ENCODE results near the gene P4HA1.

P4HA1 gene

DNA sequence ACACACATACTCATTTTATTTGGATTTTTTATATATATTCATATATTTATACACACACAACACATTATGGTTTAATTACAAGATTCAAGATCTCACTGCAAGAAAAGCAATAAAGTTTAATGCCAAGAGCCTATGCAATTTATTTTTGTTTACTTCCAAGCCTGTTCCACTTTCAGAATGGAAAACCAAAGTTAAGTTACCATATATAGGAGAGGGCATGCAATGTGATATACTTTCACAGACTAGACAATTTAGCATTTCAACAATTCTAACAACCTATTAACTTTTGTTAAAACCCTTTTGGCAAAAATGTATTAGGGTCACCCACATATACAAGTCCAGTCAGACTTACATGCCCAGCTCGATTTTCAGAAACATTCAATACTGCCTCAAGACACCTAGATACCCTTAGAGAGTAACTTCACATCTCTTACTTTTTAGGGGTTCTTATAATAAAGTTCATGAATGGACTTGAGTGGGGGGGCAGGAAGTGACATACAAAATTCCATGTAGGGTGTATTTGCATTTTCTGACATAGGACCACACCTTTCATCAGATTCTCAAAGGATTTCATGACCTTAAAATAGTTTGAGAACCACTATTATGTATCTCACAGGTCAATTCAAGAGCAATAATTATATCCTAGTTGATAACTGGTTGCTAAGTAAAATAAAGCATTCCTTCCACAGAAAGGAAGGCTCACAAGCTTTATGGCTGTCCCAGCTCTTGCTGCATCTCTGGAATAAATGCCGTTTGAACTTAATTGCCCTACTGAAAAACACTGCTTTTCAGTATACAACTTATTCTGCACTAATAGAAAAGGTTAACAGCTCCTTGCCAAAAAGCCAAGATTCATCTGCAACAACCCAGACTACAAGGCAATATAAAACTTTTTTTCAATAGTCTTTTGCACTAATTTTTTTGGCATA is 2.5 kb downstream of the P4HA1 start:
- no peak for DNase-seq

DNA sequence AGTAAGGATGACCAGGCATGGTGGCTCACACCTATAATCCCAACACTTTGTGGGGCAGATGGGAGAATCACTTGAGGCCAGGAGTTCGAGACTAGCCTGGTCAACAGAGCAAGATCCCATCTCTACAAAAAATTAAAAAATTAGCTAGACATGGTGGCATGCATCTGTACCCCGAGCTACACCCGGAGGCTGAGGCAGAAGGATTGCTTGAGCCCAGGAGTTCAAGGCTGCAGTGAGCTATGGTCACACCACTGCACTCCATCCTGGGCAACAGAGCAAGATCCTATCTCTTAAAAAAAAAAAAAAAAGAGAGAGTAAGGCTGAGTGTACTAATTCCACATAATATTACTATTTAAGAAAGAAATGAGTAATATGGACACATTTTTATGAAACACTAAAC is 3.8 kb downstream of the P4HA1 start:
- DNase-seq, result no peak

DNA sequence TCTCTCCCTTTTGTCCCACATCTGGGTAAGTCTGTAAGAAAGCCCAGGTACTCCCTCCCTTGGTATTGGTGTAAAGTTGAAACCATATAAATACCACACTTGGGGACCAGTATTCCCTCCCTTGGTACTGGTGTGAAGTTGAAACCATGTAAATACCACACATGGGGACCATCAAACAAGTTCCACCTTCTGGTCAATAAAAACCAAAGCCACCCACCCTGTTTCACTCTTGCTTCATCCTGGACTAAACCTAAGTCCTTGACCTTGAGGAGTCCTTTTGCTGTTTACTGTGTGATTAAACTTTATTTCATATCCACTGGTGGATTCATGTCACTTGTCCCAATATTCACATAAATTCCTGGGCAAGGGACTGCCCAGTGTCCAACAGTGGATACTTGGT is 8.4 kb downstream of the P4HA1 start:
- DNase-seq, result no peak

DNA sequence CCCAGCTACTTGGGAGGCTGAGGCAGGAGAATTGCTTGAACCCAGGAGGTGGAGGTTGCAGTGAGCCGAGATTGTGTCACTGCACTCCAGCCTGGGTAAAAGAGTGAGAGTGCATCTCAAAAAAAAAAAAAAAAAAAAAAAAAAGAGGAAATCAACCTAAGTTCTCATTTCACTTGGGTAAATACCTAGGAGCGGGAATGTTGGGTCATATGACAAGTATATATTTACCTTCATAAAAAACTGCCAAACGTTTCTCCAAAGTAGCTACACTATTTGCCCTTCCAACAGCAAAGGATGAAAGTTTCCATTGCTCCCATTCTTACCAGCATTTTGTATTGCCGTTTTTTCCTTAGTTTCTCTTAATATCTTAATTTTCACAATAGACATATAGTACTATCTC is 9.8 kb downstream of the P4HA1 start:
- no peak for DNase-seq

DNA sequence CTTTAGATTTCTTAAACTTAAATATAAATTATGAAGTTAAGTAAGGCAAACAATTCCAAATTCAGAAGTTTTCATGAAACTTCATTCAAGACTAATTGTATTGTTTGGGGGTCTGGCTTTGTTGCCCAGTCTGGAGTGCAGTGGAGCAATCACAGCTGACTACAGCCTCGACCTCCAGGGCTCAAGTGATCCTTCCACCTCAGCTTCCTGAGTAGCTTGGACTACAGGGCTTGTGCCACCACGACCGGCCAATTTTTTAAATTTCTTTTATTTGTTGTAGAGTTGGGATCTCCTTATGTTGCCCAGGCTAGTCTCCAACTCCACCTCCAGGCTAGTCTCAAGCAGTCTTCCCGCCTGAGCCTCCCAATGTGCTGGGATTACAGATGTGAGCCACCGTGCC is 12.5 kb downstream of the P4HA1 start:
- DNase-seq, result no peak

DNA sequence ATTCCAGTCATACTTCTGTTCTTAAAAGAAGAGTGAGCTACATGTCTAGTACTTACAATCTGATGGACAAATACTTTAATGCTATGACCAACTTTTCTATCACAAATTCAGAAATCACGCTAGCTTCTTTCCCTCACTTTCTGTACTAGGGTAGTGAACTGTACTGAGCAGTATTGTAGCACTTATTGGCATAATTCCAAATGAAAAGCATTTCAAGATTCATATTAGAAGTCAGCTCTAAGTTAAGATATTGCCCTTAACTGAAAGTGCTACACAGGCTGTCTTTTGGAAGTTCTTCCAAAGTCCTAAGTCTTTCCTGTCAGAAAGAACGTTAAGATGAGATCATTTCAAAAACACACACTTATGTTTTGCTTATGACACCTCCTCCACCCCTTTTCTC is 13.4 kb downstream of the P4HA1 start:
- no peak for DNase-seq

DNA sequence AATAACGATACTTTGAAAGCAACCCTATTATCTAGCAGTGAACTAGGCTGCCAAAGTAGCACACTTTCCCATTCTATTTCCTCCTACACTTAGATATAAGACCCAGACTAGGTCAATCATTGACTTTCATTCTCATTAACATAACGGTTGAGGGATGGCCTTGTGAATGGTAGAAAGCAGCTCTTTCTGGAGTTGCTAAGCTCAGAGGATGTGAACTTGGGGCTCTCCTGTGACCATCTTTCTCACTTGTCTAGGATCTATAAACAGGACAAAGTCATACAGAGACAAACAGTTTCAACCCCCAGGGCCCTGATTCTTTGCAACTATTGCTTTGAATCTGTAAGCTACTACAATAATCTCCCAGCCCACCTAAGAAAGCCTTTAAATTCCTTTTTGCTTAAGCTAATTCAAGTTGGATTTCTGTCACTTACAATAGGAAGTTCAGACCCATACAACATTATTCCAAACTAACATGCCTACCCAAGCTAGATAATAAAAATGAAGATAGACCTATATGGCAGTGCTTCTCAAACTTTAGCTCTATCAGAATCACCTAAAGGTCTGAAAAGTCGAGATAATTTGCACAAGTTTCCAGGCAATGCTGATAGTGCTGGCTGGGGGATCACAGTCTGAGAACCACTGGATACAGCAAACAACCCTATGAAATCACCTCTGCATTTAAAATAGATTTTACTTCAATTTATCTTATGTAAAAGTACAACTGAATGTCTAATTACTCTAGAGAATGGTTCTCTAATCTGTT is 16.7 kb downstream of the P4HA1 start:
- no peak for DNase-seq

DNA sequence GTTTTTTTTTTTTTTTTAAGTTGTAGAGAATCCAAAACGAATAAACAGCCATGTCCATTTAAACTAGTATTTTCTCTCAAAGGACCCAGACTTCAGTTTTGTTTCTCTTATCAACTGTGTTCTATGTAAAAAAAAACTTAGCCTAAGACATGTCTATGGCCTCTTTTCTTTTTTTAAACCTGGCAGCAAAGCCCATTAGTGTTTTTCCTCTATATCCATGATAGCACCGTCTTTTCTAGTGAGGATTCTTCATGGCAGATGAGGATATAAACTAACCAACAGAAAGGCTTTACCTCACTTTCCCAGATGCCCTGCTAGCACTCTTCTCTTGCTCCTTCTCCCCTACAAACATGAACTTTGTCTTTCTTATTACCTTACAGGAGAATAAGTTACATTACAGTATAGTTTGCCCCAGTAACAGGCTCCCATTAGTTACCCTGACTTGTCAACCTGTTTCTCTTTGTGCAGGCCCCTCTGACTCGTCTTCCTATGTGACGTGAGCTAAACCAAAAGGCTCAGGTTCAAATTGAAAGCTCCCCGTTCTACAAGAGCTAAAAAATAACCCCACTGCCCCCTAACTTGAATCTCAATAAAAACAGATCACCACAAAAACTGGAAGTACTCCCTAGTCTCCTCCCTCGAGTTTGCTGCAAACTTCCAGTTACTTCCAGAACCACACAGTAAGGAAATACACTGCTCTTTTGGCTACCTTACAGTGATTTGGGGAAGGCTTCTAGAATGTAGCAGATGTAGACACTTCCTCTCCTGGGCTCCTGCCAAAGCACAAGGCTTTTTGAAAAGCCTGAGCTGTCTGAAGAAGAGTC is 20.1 kb downstream of the P4HA1 start:
- no peak for DNase-seq

DNA sequence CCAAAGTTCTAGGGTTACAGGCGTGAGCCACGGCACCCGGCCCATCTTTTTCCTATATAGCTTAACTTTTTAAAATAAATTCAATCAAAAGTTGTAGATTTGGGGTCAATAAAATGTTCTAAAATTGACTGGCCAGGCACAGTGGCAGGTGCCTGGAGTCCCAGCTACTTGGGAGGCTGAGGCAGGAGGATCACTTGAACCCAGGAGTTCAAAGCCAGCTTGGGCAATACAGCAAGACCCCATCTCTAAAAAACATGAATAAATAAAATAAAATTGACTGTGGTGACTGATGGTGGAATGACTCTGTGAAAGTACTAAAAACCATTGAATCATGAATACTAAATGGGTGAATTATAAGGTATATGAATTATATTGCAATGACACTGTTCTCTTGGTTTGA is 20.8 kb downstream of the P4HA1 start:
- DNase-seq, result no peak

DNA sequence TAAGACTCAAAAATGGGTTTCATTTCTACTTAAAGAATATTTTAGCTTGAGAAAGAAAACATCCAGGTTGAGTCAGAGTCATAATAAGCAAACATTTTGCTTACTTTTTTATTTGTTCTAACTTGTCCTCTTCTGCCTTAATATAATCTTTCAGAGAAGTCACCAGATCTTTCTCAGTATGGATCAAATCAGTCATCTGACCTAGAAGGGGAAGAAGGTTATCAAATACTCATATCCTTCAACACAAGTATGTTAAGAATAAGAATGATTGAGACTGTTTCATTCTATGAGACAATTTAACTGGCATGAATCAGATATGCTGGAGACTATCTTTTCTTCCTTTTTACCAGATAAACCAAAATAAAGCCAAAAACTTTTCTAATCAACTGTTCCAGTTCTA is 23.0 kb downstream of the P4HA1 start:
- DNase-seq, result no peak

DNA sequence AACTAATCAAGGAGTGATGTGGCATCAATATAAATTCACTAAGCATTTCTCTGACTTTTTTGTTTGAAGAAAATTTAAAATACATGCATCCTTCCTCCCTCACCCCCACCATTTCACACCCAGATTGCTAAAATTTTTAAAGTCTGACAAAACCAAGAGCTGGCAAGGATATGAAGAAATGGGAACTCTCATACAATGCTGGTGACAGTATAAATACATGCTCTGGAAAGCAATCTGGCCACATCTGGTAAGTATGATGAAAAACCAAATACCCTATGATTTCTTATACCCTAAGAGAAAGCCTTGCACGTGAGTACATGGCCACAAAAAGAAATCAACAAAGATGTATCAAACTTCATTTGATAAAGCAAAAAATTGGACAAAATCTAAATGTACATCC is 31.2 kb downstream of the P4HA1 start:
- DNase-seq, result no peak

DNA sequence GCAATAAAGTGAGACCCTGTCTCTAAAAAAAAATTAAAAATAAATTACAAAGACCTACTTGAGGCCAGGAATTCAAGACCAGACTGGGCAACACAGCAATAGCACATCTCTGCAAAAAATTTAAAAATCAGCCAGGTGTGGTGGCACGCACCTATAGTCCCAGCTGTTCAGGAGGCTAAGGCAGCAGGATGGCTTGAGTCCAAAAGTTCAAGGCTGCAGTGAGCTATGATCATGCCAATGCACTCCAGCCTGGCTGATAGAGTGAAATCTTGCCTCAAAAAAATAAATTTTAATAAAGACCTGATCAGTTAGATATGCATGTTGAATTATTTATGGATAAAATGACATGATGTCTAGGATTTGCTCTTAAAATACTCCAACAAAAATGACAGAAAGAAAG is 34.9 kb downstream of the P4HA1 start:
- no peak for DNase-seq

DNA sequence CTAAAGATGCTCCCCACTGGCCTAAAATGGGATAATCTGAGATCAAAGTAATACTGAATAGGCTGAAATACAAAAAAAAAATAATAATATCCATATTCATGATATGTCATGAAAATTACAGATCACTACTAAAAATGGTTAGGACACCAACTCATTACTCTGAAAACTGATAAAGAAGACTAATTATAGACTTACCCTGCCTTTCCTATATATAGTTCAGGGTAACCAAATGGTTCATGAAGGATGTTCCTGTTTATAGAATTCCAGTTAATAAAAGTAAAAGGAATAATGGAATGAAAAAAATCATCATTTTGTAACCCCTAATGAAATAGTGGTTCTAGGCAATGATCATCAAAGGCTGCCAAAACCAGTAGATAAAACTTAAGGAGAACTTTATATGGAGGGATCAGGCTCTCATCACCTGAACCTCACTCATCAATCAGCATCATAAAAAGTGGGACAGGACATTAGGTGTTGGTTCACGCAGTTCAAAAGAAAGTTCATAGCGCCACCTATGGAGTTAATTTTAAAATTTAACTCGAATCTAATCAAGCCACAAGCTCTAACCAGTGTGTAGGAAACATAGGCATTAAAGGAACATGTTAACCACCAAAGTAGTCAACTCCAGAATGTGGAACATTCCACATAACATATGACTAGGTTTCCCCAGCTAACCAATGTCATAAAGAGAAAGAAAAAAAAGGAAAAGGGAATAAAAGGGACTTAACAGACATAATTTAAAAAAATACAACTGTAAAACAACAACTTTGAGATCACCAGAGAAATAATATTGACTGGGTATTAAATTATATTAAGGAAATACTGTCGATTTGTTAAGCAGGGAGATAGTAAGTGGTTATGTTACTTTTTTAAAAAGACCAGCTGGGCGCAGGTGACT is 35.7 kb downstream of the P4HA1 start:
- DNase-seq, result no peak

DNA sequence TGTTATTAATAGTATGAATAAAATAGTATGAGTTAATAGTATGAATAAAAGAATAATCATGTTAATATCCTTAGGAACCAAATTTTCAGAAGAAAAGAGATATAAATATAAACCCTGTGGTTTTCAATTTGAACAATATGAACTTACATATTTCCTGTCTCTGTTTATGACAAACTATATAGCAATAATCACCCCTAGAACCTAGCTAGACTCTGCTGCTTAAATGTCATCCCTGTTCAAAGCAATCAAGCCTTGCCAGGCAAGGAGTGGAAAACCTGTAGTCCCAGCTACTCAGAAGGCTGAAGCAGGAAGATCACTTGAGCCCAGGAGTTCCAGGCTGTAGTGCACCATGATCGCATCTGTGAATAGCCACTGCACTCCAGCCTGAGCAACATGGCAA is 36.5 kb downstream of the P4HA1 start:
- DNase-seq, result no peak

DNA sequence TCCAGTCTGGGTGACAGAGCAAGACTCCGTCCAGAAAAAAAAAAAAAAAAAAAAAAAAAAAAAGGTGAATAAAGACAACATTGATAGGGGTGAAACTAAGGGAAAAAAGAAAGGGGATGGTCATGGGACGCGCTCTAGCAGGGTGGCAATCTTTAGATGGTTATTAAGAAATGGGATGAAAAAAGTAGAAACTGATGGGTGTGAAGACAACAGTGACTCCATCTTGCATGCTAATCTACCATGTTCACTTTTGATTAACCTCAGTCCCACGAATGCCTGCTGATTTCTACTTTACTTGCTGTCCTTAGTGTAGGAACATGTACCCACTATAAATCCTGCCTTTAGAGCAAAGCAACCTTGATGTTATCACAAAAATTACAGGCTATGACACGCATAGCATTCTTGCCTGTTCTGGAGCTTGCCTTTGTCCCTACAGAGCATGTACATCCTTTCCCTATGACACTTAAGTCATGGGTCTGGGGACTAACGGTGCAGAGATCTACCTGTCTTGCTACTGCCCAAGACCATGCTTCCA is 38.5 kb downstream of the P4HA1 start:
- no peak for DNase-seq

DNA sequence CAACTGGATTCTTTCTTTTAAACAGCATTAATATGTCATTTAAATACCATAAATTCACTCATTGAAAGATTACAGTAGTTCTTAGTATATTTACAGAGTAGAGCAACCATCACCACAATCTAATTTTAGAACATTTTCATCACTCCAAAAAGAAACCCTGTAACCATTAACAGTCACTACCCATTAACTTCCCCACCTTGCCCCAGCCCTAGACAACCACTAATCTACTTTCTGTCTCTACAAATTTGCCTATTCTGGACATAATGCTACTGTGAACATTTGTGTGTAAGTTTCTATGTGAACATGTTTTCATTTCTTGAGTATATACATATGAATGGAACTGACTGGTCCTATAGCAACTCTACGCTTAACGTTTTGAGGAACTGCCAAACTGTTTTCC is 42.4 kb downstream of the P4HA1 start:
- DNase-seq, result no peak

DNA sequence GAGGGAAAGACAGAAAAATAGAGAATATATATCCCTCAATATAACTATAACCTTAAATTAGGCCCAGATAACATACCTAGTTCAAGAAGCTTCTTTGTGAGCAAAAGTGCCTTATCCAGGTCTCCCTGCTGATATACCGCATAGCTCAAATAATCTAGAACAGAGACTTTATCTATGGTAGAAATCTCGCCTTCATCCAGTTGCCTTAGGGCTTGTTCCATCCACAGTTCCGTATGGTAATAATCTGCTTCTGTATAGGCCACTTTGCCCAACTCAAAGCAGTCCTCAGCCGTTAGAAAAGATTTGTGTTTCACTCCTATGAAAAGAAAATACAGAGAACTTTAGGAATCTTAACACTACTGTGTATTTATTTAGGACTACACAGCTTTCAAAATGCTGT is 43.4 kb downstream of the P4HA1 start:
- DNase-seq, result no peak

DNA sequence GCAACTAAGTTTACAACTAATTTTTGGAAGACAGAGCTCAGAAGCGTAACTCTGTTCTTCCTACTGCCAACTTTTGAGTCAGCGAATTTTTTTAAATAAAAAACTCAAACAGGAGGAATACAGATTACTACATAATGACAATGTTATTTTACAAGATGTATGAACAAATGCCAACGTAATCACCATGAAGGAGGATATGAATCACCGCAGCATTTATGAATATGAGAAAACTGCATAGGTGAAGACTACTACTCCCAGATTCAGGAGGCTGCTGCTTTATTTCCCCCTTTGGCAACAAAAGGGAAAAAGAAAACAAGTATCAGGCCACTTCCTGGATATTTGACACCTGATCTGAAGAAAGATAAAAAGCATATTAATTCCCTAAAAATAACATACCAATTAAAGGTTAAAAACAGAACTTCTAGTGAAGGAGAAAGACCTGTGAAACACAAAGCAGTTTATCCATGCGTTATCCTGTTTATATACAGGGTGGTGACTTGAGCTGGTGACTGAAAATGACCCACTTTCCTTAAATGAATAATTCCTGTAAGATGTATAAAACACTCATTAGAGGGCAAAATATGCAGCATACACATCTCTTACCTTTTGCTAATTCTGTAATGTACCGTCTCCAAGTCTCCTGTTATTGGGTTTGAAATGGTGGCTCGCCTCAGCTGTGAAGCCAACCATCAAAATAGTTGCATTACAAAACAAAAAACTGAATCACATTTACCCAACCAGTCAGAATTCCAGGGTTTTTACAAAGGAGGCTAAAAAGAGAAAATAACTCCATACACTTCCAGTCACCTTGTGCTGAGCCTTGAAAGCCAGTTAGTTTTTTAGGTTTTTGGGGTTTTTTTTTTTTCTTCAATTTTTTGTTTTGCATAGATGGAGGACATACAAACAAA is 52.0 kb downstream of the P4HA1 start:
- DNase-seq, result no peak

DNA sequence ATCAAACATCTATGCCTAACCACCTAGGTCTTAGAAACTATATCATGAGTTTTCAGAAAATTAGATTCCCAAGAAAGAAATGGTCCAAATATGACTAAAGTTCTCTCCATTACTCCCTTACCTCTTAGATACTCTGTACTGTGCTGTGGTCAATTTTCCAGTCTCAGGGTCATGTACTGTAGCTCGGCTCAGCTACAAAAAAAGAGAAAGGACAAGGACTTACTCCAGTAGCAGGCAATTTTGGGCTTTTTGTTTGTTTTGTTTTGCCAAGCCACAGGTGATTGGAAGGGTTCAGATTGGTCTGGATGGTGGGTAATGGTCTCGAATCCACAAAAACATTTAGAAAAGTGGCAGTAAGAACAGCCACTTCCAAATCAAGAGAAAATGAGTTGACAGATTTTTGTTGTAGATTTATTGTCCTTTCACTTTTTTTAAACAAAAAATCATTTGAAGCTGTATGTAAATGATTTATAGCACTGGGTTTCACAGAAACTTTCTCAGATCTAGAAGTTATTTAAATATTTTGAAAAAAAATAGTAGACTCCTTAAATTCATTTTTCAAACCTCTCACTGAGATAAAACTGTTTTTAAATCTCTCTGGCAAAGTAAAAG is 52.8 kb downstream of the P4HA1 start:
- no peak for DNase-seq

DNA sequence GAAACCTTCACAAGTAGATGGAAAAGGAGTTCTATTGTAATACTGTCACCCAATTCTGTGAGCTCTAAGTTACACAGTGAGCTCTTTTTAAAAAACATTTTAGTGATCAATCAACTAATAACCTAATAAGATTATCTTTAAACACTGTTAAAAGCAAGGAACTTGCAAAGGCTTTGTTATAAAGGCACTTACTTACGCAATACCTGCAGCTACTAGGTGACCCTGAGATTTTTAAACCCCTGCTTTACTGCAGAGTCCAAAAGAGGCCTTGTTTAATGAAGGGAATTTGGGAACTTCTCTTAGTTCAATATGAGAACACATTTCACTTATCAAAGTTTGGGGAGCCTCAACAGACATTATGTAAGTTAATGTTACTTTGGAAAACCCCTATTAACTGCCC is 53.3 kb downstream of the P4HA1 start:
- DNase-seq, result no peak

DNA sequence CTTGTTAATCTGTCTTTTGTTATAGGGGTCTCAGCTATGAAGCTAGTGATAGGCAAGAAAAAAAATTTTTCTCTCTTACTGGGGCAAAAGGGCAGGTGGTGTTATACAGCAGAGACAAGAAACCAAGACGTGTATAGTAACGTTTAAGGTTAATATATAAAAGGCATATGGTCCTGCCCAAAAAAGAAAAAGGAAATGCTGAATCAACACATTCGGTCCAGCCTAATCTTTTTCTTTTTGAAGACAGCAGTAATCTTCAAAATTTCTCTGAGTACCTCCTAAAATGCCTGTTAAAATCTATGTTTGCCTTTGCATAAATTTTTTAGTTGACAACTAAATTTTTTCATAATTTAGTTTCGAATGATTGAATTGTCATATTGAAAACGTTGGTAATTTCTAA is 54.5 kb downstream of the P4HA1 start:
- DNase-seq, result no peak

Measured in activated gamma-delta T cell treated with Interleukin-2 at 50 U/mL for 16 hours (primary cell).